Neural progenitor cell (in vitro differentiated cells): Measurements from ENCODE around the gene SLC29A1. TPM values are rescaled to one million over a fixed set of nuclear protein-coding genes. Genes with fewer than 3 reads are reported as not detected.

Experiments used
- DNase-seq: peaks from one replicate; pipeline ENCODE4 v3.0.0-alpha.2; 2016; ENCODE audit warnings: low spot score
- H2AFZ ChIP-seq: fragments of 200-600 bp; sonication (generic); replicated peaks from 2 replicates; pipeline ENCODE4 v1.6.1; 2016; ENCODE audit warnings: antibody characterized with exemption
- H3F3A ChIP-seq: fragments of 200-600 bp; sonication (generic); 2 replicates; pipeline ENCODE4 v1.6.1; 2016; ENCODE audit warnings: antibody characterized with exemption, low read depth
- H3K27ac ChIP-seq: fragments of 200-600 bp; sonication (generic); 2 replicates; pipeline ENCODE4 v1.5.1; 2016; ENCODE audit warnings: mild to moderate bottlenecking
- H3K27me3 ChIP-seq: fragments of 200-600 bp; sonication (generic); 2 replicates; pipeline ENCODE4 v1.6.1; 2016; ENCODE audit warnings: mild to moderate bottlenecking, moderate library complexity
- H3K36me3 ChIP-seq: fragments of 200-600 bp; sonication (generic); 2 replicates; pipeline ENCODE4 v1.5.1; 2016
- H3K4me1 ChIP-seq: fragments of 200-600 bp; sonication (generic); 2 replicates; pipeline ENCODE4 v1.6.1; 2016; ENCODE audit warnings: mixed run types
- H3K4me2 ChIP-seq: fragments of 200-600 bp; sonication (generic); 2 replicates; pipeline ENCODE4 v1.6.1; 2016
- H3K4me3 ChIP-seq: fragments of 200-600 bp; sonication (generic); 2 replicates; pipeline ENCODE4 v1.5.1; 2016
- H3K79me2 ChIP-seq: fragments of 200-600 bp; sonication (generic); 2 replicates; pipeline ENCODE4 v1.6.1; 2016; ENCODE audit warnings: low read depth
- H3K9ac ChIP-seq: fragments of 200-600 bp; sonication (generic); 2 replicates; pipeline ENCODE4 v1.6.1; 2016
- H3K9me3 ChIP-seq: fragments of 200-600 bp; sonication (generic); 2 replicates; pipeline ENCODE4 v1.5.1; 2016; ENCODE audit warnings: low read depth
- H4K20me1 ChIP-seq: fragments of 200-600 bp; sonication (generic); 2 replicates; pipeline ENCODE4 v1.6.1; 2016; ENCODE audit warnings: low read depth
- H3K27ac Mint-ChIP-seq: 3 replicates; pipeline ENCODE4 v1.8.0; 2021; ENCODE audit warnings: mixed read lengths
- H3K27me3 Mint-ChIP-seq: 2 replicates; pipeline ENCODE4 v1.8.0; 2022; ENCODE audit warnings: low read depth, mild to moderate bottlenecking, inconsistent platforms, moderate library complexity, mixed read lengths; ENCODE audit not compliant: insufficient read depth
- H3K36me3 Mint-ChIP-seq: 3 replicates; pipeline ENCODE4 v1.8.0; 2021; ENCODE audit warnings: mixed read lengths
- H3K4me1 Mint-ChIP-seq: 3 replicates; pipeline ENCODE4 v1.8.0; 2021; ENCODE audit warnings: mixed read lengths
- H3K4me3 Mint-ChIP-seq: 3 replicates; pipeline ENCODE4 v1.8.0; 2021; ENCODE audit warnings: mild to moderate bottlenecking, moderate library complexity, mixed read lengths
- H3K9me3 Mint-ChIP-seq: 3 replicates; pipeline ENCODE4 v1.8.0; 2020; ENCODE audit warnings: mixed read lengths
- EZH2 ChIP-seq: fragments of 200-600 bp; sonication (generic); IDR thresholded peaks from 2 replicates; pipeline ENCODE4 v1.6.1; 2017; ENCODE audit warnings: antibody characterized with exemption, mild to moderate bottlenecking, moderate library complexity
- EZH2phosphoT487 ChIP-seq: fragments of 200-600 bp; sonication (generic); IDR thresholded peaks from 2 replicates; pipeline ENCODE4 v1.6.1; 2017; ENCODE audit warnings: antibody characterized with exemption
- total RNA-seq: library from RNA; depleted of rRNA; stranded (reverse); fragments of >200 nt; gene quantifications from 2 replicates; pipeline ENCODE4 v1.2.3, GENCODE V29; 2015; ENCODE audit warnings: low replicate concordance
- TF ChIP-seq, protein P1 (sequence below): fragments of 200-600 bp; sonication (generic); IDR thresholded peaks from 2 replicates; pipeline ENCODE4 v1.5.1; 2017; ENCODE audit warnings: antibody characterized with exemption, mild to moderate bottlenecking

SLC29A1 gene
- total RNA-seq, 1 donor from 2014 or later: 34.8 TPM

DNA sequence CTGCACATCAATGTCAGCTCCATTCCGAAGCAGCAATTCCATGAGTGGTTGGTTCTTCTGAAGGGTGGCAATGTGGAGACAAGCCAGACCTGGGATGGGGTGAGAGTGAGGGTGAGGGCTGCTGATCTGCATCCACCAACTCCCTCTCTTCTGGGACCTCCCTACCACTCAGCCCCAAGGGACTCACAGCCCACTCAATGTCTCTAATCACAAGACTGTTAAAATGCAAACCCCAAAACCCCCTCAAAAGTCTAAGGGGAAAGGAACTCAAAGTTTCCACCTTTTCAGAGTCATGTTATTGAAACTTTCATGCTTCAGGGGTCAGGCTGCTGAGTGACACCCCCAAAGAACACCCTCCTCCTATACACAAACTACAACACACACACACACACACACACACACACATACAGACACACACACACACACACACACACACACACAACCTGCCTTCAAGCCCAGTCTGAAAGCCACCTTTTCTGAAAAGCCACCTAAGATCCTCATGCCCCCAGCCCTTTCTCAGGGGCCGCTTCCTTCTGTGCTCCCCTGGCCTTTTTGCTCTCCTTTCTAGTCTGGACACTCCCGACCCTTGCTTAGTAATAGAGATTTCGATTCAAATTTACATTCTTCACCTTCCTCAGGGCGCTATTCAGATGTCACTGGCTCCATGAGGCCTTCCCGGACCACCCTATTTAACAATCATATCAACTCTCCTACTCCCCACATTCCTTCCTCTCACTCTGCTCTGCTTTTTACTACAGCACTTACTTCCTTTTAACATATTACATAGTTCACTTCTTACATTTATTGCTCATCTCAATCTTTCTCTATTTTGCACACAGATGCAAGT, 37.3 kb downstream of the SLC29A1 start:
- Mint-ChIP-seq H3K4me3 (no peak overlapping the region), H3K4me1 (peaks cover 48% of the 10 kb centered on the region), H3K36me3 (no peaks in the 10 kb centered on the region), H3K27ac (no peak overlapping the region), H3K27me3 (peaks cover 6% of the 10 kb centered on the region), H3K9me3 (no peaks in the 10 kb centered on the region)
- H3K79me2 ChIP-seq: peaks cover 28% of the 10 kb centered on the region
- no peaks in the 10 kb centered on the region for H3K27me3 ChIP-seq
- H3K4me3 ChIP-seq: no peak overlapping the region
- H3K27ac ChIP-seq: no peak overlapping the region
- peaks cover 22% of the 10 kb centered on the region for H3F3A ChIP-seq
- TF ChIP-seq EZH2: no peak
- TF ChIP-seq, protein P1, sequence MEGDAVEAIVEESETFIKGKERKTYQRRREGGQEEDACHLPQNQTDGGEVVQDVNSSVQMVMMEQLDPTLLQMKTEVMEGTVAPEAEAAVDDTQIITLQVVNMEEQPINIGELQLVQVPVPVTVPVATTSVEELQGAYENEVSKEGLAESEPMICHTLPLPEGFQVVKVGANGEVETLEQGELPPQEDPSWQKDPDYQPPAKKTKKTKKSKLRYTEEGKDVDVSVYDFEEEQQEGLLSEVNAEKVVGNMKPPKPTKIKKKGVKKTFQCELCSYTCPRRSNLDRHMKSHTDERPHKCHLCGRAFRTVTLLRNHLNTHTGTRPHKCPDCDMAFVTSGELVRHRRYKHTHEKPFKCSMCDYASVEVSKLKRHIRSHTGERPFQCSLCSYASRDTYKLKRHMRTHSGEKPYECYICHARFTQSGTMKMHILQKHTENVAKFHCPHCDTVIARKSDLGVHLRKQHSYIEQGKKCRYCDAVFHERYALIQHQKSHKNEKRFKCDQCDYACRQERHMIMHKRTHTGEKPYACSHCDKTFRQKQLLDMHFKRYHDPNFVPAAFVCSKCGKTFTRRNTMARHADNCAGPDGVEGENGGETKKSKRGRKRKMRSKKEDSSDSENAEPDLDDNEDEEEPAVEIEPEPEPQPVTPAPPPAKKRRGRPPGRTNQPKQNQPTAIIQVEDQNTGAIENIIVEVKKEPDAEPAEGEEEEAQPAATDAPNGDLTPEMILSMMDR: no peak
- TF ChIP-seq EZH2phosphoT487: no peak
- H4K20me1 ChIP-seq: peaks cover 20% of the 10 kb centered on the region
- no peak overlapping the region for H3K9ac ChIP-seq
- H2AFZ ChIP-seq: no peak overlapping the region
- DNase-seq: no peak
- H3K4me1 ChIP-seq: peaks cover 27% of the 10 kb centered on the region
- no peaks in the 10 kb centered on the region for H3K36me3 ChIP-seq
- H3K9me3 ChIP-seq: no peaks in the 10 kb centered on the region
- H3K4me2 ChIP-seq: no peak overlapping the region

DNA sequence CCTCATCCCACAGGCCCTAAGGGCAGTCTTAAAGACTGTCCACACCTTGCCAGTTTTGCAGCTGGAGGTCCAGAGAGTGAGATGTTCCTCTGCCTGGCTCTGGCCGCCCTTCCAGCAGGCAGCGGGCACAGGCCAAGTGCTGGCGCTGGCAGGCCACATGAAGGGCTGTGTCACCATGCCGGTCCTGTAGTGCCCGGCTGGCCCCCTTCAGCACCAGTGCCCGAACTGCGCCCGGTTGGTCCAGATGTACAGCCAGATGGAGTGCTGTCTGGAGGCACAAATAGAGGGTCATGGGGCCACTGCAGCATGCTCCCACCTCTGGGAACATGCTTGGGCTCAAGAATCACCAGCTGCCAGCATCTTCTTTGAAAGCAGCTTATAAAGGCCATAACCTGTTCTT, 38.2 kb downstream of the SLC29A1 start:
- H3K4me3 ChIP-seq: no peak overlapping the region
- no peaks in the 10 kb centered on the region for H3K36me3 Mint-ChIP-seq
- peaks cover 13% of the 10 kb centered on the region for H3F3A ChIP-seq
- H2AFZ ChIP-seq: no peak overlapping the region
- DNase-seq: no peak
- TF ChIP-seq EZH2phosphoT487 (no peak), EZH2 (no peak)
- TF ChIP-seq, protein P1: no peak
- H3K9me3 Mint-ChIP-seq: no peaks in the 10 kb centered on the region
- peaks cover 43% of the 10 kb centered on the region for H3K4me1 Mint-ChIP-seq
- H3K27ac ChIP-seq: no peak overlapping the region
- H3K27me3 Mint-ChIP-seq: peaks cover 4% of the 10 kb centered on the region
- no peaks in the 10 kb centered on the region for H3K9me3 ChIP-seq
- H3K27ac Mint-ChIP-seq: no peak overlapping the region
- peaks cover 11% of the 10 kb centered on the region for H4K20me1 ChIP-seq
- no peak overlapping the region for H3K4me3 Mint-ChIP-seq
- peaks cover 19% of the 10 kb centered on the region for H3K79me2 ChIP-seq
- H3K4me2 ChIP-seq: no peak overlapping the region
- no peaks in the 10 kb centered on the region for H3K27me3 ChIP-seq
- H3K9ac ChIP-seq: no peak overlapping the region
- H3K4me1 ChIP-seq: peaks cover 20% of the 10 kb centered on the region
- no peaks in the 10 kb centered on the region for H3K36me3 ChIP-seq

DNA sequence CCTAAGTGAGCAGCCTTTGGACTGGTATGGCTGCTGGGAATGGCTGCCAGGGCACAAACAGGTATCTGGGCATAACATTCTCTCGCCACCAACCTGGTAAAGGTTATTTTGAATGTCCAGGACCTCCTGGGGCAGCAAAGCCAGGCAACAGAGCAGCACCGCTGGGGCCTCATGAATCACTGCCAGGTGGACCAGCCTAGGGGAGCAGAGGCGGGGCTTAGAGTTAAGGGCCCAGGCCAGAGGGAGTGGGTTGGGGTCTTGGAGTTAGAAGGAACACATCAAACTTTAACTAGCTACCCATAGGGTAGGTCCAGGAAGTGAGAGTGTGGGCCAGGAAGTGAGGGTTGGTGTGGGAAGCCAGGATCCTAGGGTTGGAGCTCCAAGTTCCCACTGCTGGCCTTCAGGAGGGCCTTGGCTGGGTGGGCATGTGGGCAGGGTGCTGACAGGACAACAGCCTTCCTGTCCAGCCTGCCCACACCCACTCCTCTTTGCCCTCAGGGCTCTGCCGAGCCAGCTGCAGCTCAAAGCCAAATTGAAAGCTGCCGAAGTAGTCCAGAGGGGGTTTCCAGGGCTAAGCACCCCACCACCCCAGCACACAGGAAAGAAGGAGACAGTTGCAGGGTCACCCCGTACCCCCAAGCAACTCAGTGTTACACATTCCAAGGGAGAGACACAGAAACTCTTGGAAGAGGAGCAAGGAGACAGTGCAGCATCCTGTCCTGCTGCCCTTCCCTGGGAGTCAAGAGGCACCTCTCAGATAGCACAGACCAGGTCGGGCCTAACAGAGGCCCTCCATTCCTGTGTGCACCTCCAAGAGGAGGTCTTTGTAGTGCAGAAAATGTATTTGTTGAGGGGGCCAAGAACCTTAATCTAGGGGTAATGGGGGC, 39.3 kb downstream of the SLC29A1 start:
- no peaks in the 10 kb centered on the region for H3K36me3 Mint-ChIP-seq
- no peaks in the 10 kb centered on the region for H3K27me3 ChIP-seq
- peak overlapping the region; percentile 83 for H3K4me2 ChIP-seq
- no peak for DNase-seq
- peak overlapping the region; percentile 93 for H3K4me3 Mint-ChIP-seq
- H3K4me3 ChIP-seq: no peak overlapping the region
- peak overlapping the region; percentile 3 for H3K9ac ChIP-seq
- H3K4me1 Mint-ChIP-seq: peaks cover 45% of the 10 kb centered on the region
- peaks cover 19% of the 10 kb centered on the region for H3K4me1 ChIP-seq
- H3K27me3 Mint-ChIP-seq: peaks cover 3% of the 10 kb centered on the region
- TF ChIP-seq EZH2 (no peak), EZH2phosphoT487 (no peak)
- TF ChIP-seq, protein P1: no peak
- H3K79me2 ChIP-seq: peaks cover 14% of the 10 kb centered on the region
- no peak overlapping the region for H2AFZ ChIP-seq
- no peaks in the 10 kb centered on the region for H3K9me3 ChIP-seq
- no peaks in the 10 kb centered on the region for H3K36me3 ChIP-seq
- no peak overlapping the region for H3K27ac Mint-ChIP-seq
- H3F3A ChIP-seq: peaks cover 8% of the 10 kb centered on the region
- H3K27ac ChIP-seq: no peak overlapping the region
- H4K20me1 ChIP-seq: peaks cover 10% of the 10 kb centered on the region
- H3K9me3 Mint-ChIP-seq: no peaks in the 10 kb centered on the region
